ENCODE results near the gene EEF1B2.
"Not testable (repeated sequence)": the region's sequence is repeated elsewhere in the genome, so short reads cannot be mapped to it uniquely, and the experiment has no call there.

Gene EEF1B2

DNA sequence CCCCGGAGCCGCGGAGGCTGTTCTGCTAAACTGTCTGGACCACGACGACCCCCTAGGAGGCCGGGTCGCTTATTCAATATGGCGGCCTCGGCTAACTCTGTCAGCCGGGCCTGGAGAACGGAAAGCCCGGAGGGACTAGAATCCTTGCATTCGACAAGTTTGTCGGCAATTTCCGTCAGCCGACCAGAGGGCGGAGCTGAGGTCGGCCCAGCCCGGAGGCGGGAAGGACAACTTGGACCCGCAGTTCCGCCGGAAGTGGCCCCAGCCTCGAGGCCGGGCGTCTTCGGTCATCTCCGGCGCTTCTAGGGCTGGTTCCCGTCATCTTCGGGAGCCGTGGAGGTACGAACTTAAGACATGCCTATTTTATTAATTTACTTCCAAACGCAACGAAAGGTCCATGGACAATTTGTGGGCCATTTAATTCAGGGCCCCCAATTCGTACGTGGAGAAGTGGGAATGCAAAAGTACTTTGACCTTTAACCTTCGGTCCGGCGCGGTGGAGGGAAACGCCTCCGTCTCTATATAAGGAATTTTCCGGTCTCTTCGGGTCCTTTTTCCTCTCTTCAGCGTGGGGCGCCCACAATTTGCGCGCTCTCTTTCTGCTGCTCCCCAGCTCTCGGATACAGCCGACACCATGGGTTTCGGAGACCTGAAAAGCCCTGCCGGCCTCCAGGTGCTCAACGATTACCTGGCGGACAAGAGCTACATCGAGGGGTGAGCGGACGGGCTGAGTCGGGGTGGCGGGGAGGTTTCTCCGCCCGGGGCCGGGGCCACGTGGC is at the start of gene EEF1B2, which contains the start of gene NDUFS1:
EEF1B2 (plus strand) TSS at position 550 of the 779 bp plus-strand sequence; CDS start at position 635, 85 bp downstream.
NDUFS1 (minus strand) TSS at position 99 of the 779 bp plus-strand sequence. CDS start 5,766 bp downstream, outside the sequence.
- no peak for FAIRE-seq
- peak; percentile 98 for DNase-seq (ENCODE audit: low spot score)

DNA sequence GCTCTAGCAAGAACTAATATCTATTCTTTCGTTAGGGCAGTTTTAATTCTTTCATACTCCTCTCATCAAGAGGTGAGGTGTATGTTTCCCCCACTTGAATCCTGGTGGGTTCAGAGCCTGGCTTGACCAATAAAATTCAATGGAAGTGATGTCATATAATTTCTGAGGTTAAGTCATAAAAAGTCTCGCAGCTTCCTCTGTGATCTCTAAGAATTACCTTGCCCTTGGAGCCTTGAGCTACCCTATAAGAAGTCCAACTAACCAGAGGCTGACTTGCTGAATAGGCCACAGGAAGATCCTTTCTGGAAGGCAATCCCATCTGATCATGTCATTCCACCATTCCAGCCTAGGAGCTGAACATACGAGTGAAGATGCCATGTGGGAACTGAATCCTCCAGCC is 47.6 kb upstream of the EEF1B2 start:
- no peak for FAIRE-seq
- no peak for DNase-seq (ENCODE audit: low spot score)

DNA sequence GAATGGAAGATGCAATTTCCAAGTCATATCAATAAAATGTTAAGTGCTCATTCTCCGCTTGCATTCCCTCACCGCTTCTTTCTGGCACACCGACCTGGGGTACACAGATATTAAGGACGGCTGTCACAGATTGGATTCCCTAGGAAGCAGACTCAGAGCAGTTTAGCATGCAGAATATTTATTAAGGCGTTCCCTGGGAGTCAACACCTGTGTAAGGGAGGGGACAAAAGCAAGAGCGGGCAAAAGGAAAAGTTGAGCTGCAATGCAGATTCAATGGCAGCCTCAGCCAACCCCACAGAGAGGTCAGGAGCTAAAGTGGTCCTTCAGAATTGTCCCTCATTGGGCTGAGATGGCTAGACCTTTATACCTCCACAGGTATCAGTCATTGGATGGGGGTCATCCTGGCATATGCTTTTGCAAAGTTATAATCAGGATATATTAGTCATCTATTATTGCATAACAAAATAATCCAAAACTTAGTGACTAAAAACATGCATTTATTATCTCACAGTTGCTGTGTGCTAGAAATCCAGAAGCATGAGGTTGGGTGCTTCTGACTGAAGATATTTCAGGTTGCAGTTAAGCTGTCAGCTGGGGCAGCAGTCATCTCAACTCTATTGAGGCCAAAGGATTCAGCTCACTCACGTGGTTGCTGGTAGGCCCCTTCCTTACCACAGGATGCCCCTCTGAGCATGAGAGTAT is 46.7 kb upstream of the EEF1B2 start:
- FAIRE-seq (no peak), DNase-seq (ENCODE audit: low spot score) (no peak)

- DNase-seq (ENCODE audit: low spot score) (no peak), FAIRE-seq (no peak)
These were observed 44.6 kb upstream of the EEF1B2 start for GRCh38 chr2:206115026-206115578.

GRCh38 chr2:206116278-206116677 is 43.4 kb upstream of the EEF1B2 start:
- FAIRE-seq, result no peak

DNA sequence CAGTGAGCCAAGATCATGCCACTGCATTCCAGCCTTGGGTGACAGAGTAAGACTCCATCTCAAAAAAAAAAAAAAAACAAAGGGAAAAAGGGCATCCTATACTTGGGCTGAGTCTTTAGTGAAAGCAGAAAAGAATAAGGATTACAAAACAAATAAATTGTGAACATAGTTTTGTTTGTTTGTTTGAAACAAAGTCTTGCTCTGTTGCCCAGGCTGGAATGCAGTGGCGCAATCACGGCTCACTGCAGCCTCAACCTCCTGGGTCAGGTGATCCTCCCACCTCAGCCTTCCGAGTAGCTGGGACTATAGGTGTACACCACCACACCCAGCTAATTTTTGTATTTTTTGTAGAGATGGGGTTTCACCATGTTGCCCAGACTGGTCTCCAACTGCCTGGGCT is 37.1 kb upstream of the EEF1B2 start:
- not testable (repeated sequence) for DNase-seq (ENCODE audit: low spot score); FAIRE-seq

More at GRCh38 chr2:206116278-206116677, 43.4 kb upstream of the EEF1B2 start:
- no peak for DNase-seq (ENCODE audit: low spot score)

GRCh38 chr2:206125901-206126300 is 33.8 kb upstream of the EEF1B2 start:
- FAIRE-seq (no peak), DNase-seq (ENCODE audit: low spot score) (no peak)

GRCh38 chr2:206127656-206128055 is 32.0 kb upstream of the EEF1B2 start:
- DNase-seq (ENCODE audit: low spot score) (no peak), FAIRE-seq (no peak)

DNA sequence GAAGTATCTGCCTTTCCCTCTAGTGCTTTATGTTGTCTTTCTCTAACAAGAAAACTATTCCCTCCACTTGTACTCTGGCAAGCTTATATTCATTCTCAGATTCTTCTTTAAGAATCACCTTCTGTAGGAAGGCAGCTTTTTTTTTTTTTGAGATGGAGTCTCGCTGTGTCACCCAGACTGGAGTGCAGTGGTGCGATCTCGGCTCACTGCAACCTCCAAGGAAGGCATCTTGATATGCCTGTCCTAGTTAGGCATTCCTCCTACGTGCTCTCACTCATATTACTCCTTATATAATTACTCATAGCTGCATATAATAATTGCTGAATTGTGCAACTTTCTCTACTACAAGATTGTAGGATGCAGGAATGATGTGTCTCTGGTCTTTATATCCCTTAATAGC is 16.2 kb upstream of the EEF1B2 start:
- no peak for DNase-seq (ENCODE audit: low spot score)

GRCh38 chr2:206144383-206144782 is 15.3 kb upstream of the EEF1B2 start:
- FAIRE-seq (no peak), DNase-seq (ENCODE audit: low spot score) (no peak)

More for the DNA sequence above, 16.2 kb upstream of the EEF1B2 start:
- no peak for FAIRE-seq

- FAIRE-seq (no peak), DNase-seq (ENCODE audit: low spot score) (no peak)
These were observed 14.0 kb upstream of the EEF1B2 start for GRCh38 chr2:206145665-206146064.

DNA sequence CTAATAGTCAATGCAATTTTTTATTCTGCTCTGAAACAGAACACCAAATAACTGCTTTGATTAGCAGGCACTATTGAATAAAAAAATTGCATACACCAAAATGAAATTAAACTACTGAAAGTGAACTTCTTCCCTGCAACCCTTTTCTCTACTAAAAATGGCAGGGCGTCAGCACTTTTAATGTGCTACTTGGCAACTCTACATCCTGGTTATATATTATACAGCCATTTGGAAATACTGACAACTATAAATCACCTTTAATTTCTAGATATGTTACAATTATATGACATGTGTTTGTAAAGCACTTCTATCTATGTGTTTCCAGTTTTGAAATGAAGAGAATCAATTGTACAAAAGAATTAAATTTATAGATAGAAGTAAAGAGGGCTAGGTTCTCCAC is 10.4 kb upstream of the EEF1B2 start:
- FAIRE-seq (no peak), DNase-seq (ENCODE audit: low spot score) (no peak)

DNA sequence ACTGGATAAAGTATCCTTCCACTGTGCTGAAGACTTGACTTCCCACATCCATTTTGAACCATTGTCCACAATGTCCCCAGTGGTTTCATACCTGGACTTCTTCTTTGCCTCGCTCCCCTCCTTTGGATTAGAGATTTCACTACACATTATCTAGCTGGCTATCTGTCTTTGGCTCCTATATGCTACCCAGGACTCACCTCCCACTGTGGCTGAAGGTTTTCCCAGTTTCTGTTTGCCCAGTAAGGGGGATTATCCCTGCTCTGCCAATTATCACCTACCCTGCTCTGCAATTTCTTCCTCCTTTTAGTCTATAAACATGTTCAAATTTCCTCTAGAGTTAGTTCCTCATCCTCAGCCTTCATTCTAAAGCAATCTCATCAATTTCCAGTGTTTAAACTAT is 9.5 kb upstream of the EEF1B2 start:
- no peak for FAIRE-seq
- DNase-seq (ENCODE audit: low spot score), result no peak

- no peak for FAIRE-seq
These were observed 9.1 kb upstream of the EEF1B2 start for GRCh38 chr2:206150631-206151030.

GRCh38 chr2:206154197-206154596 is 5.5 kb upstream of the EEF1B2 start:
- DNase-seq (ENCODE audit: low spot score) (no peak), FAIRE-seq (no peak)

More at GRCh38 chr2:206150631-206151030, 9.1 kb upstream of the EEF1B2 start:
- DNase-seq (ENCODE audit: low spot score), result no peak

DNA sequence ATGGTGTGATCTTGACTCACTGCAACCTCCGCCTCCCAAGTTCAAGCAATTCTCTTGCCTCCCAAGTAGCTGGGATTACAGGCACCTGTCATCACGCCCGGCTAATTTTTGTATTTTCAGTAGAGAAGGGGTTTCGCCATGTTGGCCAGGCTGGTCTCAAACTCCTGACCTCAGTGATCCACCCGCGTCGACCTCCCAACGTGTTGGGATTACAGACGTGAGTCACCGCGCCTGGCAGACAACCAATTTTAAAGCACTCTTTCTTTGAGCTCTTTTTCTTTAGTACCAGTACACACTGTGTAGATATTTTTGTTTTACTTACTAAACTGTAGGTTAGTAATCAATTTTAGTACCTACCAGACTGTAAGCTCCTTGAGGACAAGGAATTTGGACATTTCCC is 2.7 kb upstream of the EEF1B2 start:
- DNase-seq (ENCODE audit: low spot score); FAIRE-seq: not testable (repeated sequence)

DNA sequence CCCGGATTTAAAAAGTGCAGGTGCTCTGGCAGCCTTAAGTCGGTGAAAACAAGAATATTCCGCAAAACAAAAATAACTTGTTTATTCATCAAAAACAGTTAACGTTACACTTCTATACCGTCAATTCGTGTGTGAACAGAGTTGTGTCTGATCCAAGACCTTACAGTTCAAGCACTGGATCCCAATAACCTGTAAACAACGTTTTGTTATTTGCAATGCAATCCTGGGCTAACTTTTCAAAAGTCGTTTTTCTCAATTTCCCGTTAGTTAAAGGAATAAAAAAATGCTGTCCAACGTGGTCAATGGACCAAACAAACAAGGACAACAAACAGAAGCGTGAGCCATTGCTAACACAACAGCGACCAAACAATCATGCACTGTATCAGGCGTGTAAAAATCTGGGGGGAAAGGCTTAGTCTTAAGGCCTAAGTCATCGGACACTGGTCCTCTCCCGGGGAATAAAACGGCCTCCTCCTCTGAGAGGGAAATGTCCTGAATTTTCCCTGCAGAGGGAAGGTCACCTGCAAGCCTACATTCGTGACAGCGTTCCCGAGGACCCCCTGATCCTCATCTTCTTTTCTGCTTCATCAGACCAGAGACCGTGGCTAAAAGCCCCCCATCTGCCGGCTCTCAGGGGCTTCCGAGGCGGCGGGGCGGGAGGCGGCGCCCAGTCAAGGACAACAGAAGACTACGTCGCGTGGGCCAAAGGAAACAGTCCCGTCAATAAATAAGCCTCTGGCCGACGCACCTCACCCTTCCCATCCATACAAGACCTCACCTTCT is 941 bp upstream of the EEF1B2 start:
- peak; percentile 23 for DNase-seq (ENCODE audit: low spot score)
- no peak for FAIRE-seq

DNA sequence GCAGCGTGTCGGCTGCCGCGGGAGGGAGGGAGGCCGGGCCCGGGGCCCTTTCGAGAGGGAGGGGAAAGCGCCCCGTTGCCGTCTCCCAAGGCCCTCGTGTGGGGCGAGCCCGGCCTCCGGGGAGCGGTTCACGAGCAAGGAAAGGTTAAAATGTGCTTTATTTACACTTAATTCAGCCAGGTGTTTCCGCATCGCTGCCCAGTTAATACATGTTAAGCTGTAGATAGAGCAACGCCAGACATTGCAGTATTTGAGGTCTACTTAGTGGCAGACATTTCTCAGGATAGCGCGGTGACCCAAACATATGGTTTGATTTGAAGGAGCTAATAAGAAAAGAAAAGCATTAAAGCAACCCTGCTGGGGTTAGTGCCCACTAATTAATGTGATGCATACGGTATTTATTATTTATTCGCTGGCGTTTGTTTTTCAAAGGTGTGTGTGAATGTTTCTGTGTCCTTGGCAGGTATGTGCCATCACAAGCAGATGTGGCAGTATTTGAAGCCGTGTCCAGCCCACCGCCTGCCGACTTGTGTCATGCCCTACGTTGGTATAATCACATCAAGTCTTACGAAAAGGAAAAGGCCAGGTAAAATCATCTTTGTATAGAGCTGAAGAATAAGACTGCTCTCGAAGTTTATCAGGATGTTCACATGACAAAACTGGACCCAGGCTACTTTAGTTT is 571 bp downstream of the EEF1B2 start:
- no peak for FAIRE-seq
- peak; percentile 36 for DNase-seq (ENCODE audit: low spot score)

DNA sequence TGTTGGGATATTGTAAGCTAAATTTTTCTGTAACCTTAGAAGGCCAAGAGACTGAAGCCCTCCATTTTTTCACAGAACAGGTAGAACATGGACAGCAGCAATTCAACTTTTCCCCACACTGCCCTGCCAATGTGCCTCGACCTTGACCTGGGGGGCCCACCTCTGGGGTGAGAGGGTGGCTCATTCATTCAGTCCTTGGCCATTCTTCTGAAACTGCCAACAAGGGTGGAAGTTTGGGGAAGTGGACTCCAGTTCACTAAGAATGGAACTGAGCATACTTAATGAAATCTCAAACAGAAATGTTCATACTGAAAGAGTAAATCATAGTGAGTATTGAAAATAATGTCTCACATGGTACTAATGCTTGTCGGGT is 1.1 kb downstream of the EEF1B2 start:
- FAIRE-seq, result no peak
- no peak for DNase-seq (ENCODE audit: low spot score)

DNA sequence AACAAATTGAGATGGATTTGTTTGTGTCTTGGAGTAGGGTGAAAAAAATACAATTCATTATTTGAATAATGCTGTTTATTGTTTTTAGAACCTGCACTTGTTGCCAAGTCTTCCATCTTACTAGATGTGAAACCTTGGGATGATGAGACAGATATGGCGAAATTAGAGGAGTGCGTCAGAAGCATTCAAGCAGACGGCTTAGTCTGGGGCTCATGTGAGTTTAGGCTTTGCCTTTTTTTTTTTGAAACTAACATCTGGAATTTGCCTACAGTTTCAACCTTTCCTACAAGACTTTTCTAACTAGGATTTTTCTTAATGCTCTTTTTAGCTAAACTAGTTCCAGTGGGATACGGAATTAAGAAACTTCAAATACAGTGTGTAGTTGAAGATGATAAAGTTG is 2.7 kb downstream of the EEF1B2 start:
- not testable (repeated sequence) for DNase-seq (ENCODE audit: low spot score); FAIRE-seq
